Spleen (tissue), 11 donors: ENCODE data around the gene PRDM16. TPM values are rescaled to one million over a fixed set of nuclear protein-coding genes. Genes with fewer than 3 reads are reported as not detected.
A peak's percentile ranks its signal among the peaks of the same experiment; 100 is the strongest.

ENCODE experiments used
- DNase-seq: peaks from one replicate; pipeline ENCODE4 v3.0.0-alpha.2; 2020
- H3K27ac ChIP-seq, 8 donors: fragments of 200-600 bp; sonication (generic) in 7 of 8; 1 replicate in 4 of 8; 2 replicates in 4 of 8; pipeline versions ENCODE4 v1.5.0 to v1.8.0; 2016 to 2021; ENCODE audit warnings: inconsistent platforms in 4 of 8, mild to moderate bottlenecking in 4 of 8, moderate library complexity in 1 of 8
- H3K27me3 ChIP-seq, 7 donors: fragments of 200-600 bp; sonication (generic) in 6 of 7; replicated peaks in 1 of 7; 1 replicate in 4 of 7; 2 replicates in 3 of 7; pipeline versions ENCODE4 v1.5.0 to v1.8.0; 2016 to 2021; ENCODE audit warnings: inconsistent platforms in 3 of 7, mild to moderate bottlenecking in 1 of 7
- H3K36me3 ChIP-seq, 6 donors: fragments of 200-600 bp; sonication (generic) in 5 of 6; 1 replicate in 4 of 6; 2 replicates in 2 of 6; pipeline versions ENCODE4 v1.5.0 to v1.8.0; 2016 to 2021; ENCODE audit warnings: inconsistent platforms in 2 of 6
- H3K4me1 ChIP-seq, 6 donors: fragments of 200-600 bp; sonication (generic) in 5 of 6; 1 replicate in 3 of 6; 2 replicates in 3 of 6; pipeline versions ENCODE4 v1.5.0 to v1.8.0; 2016 to 2021; ENCODE audit warnings: inconsistent platforms in 3 of 6
- H3K4me3 ChIP-seq, 8 donors: fragments of 200-600 bp; sonication (generic) in 7 of 8; 1 replicate in 4 of 8; 2 replicates in 4 of 8; pipeline versions ENCODE4 v1.5.0 to v1.8.0; 2016 to 2021; ENCODE audit warnings: inconsistent platforms in 4 of 8, mild to moderate bottlenecking in 4 of 8, moderate library complexity in 2 of 8
- H3K9me3 ChIP-seq, 8 donors: fragments of 200-600 bp; sonication (generic) in 7 of 8; 1 replicate in 4 of 8; 2 replicates in 4 of 8; pipeline versions ENCODE4 v1.5.0 to v1.8.0; 2016 to 2021; ENCODE audit warnings: inconsistent platforms in 4 of 8
- POLR2A ChIP-seq, 3 donors: fragments of 450-650 bp; IDR thresholded peaks; one replicate each; pipeline ENCODE4 v1.5.1; 2017; ENCODE audit warnings: antibody characterized with exemption in 3 of 3, mild to moderate bottlenecking in 1 of 3
- POLR2AphosphoS5 ChIP-seq, 3 donors: sonication (generic); formaldehyde crosslinking; IDR thresholded peaks; one replicate each; pipeline ENCODE4 v1.5.1; 2017; ENCODE audit warnings: antibody characterized with exemption in 3 of 3
- WGBS, 5 donors: extraction: QIAGEN DNeasy Blood & Tissue Kit in 3 of 5; methylation state at CpG; one replicate each; pipeline versions ENCODE4 v1.1.5 to v1.1.7; 2013 to 2018; 5-methylcytosine and 5-hydroxymethylcytosine counted together
- intact Hi-C: fragments of 100-400 bp; cut with DNase I; formaldehyde crosslinking; loops from one replicate; pipeline ENCODE4 v1.15.0; 2023; ENCODE audit warnings: low total_unique reads
- polyA plus RNA-seq, 3 donors: library from polyadenylated mRNA; stranded (reverse); fragments of 200-250 nt; gene quantifications; one replicate each; pipeline ENCODE4 v1.2.1, GENCODE V29; 2013
- total RNA-seq, 7 donors: library from RNA; depleted of rRNA in 3 of 7; stranded (reverse); fragments of >200 nt in 3 of 7; fragmentation: NEBNext Ultra II Directional in 4 of 7; extraction: Animal tissue kit (Norgen Biotek cat#: 25700) in 4 of 7; gene quantifications; one replicate each; pipeline versions ENCODE4 v1.1.0 to v1.2.1, GENCODE V29; 2016 to 2021
- TF ChIP-seq, protein P1 (sequence below), 11 experiments: fragments of 200-600 bp in 7 of 11; fragments of 450-650 bp in 4 of 11; sonication (generic) in 4 of 11; IDR thresholded peaks in 8 of 11; conservative IDR thresholded peaks in 3 of 11; 1 replicate in 7 of 11; 2 replicates in 4 of 11; pipeline versions ENCODE4 v1.4.0 to v1.8.0; 2016 to 2021; ENCODE audit warnings: antibody characterized with exemption in 11 of 11, inconsistent platforms in 4 of 11, mild to moderate bottlenecking in 1 of 11
- donor health status: healthy with polysubstance abuse.
- donor health status: DM: no; HTN: no; CAD: no; lungs with moderate emphysema.
- donor health status: DM: no; HTN: no; CAD: no.
- donor health status: Bipolar disorder and iron deficiency.
- donor health status: healthy.
- donor health status: DM: no; HTN: no; CAD: no.
- donor health status: DM: yes; HTN: yes; CAD: no.

Gene PRDM16
- total and polyA plus RNA-seq, 10 donors: 0.43 to 3.2 (median 1.4) TPM

DNA sequence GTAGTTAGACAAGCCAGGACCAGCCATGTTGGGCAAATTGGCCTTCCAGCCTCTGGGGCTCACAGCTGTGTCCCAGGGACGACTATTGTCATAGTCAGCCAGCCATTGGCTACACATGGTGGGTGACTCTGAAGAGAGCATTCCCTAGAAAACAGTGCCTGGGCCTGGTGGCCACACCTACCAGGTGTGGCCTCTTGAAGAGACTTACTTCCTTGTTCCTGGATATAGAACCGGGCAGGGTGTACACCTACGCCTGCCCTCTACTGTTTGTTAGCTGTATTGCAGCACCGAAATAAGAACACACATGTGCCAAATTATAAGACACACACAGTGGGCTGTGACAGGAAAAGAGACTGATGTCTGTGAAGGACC lies 250.9 kb downstream of the PRDM16 start:
- Histone ChIP-seq H3K27me3 (peaks cover 0 to 39% (median 16%) of the 10 kb centered on the region in 7 donors), H3K36me3 (no peaks in the 10 kb centered on the region), H3K27ac (no peak overlapping the region), H3K4me3 (no peak overlapping the region), H3K9me3 (peaks cover 0 to 14% (median 10%) of the 10 kb centered on the region in 8 donors), H3K4me1 (peaks cover 0 to 11% (median 2%) of the 10 kb centered on the region in 6 donors)
- DNase-seq: no peak
- TF ChIP-seq, protein P1, sequence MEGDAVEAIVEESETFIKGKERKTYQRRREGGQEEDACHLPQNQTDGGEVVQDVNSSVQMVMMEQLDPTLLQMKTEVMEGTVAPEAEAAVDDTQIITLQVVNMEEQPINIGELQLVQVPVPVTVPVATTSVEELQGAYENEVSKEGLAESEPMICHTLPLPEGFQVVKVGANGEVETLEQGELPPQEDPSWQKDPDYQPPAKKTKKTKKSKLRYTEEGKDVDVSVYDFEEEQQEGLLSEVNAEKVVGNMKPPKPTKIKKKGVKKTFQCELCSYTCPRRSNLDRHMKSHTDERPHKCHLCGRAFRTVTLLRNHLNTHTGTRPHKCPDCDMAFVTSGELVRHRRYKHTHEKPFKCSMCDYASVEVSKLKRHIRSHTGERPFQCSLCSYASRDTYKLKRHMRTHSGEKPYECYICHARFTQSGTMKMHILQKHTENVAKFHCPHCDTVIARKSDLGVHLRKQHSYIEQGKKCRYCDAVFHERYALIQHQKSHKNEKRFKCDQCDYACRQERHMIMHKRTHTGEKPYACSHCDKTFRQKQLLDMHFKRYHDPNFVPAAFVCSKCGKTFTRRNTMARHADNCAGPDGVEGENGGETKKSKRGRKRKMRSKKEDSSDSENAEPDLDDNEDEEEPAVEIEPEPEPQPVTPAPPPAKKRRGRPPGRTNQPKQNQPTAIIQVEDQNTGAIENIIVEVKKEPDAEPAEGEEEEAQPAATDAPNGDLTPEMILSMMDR (IDR thresholded peaks at IDR 0.05 in 8 of 11, conservative IDR thresholded peaks at IDR 0.05 in 3 of 11): peak in 9 of 11 experiments; percentile 25 to 73 (median 63)
- TF ChIP-seq POLR2A (IDR thresholded peaks at IDR 0.05) (no peak), POLR2AphosphoS5 (IDR thresholded peaks at IDR 0.05) (no peak)
- intact Hi-C loops: no loop called here
- 38 to 45% (median 41%) methylated on average over 4 of the region's 4 CpGs for WGBS, 5 donors

DNA sequence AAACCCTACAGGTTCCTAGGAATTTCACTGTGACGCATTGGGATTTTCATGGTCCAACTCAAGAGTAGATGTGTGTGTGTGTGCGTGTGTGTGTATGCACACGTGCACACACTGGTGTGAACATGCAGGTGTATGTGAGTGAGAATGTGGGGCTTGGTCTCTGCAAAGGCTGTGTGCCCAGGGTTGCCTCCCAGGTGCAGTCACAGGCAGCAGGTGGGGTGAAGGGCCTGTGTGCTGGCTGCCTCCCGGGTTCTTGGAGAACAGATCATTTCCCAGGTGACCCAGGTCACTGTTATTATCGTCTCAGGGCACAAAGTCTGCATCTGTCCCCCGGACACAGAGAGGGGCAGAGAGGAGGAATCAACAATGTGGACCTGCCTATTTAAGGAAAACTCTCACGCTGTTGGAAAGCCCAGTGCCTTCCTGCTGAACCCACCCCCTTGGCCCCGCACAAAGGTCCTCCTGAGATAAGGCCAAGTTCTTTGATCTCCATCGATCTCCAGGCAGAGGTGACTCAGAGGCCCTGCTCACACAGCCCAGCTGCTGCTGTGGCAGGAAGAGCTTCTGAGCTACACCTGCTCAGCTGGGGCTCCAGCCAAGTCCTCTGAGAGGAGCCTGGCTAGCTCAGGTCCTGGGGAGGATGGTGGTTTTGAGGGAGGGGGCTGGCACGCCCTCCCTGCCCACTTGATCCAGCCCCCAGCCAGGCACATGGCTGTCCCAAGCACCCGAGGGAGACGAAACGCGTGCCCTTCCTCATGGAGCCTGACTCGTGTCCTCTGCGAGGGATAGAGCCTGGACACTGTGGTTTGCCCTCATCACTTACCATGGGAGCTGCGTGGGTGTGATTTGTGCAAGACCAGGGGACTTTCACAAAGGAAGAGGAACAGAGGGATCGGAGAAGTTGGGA lies 251.5 kb downstream of the PRDM16 start:
- Histone ChIP-seq H3K27ac (no peak overlapping the region), H3K36me3 (no peaks in the 10 kb centered on the region), H3K27me3 (peaks cover 0 to 39% (median 22%) of the 10 kb centered on the region in 7 donors), H3K4me1 (peaks cover 0 to 7% (median under 1%) of the 10 kb centered on the region in 6 donors), H3K9me3 (peaks cover 0 to 14% (median 10%) of the 10 kb centered on the region in 8 donors), H3K4me3 (no peak overlapping the region)
- TF ChIP-seq POLR2A (IDR thresholded peaks at IDR 0.05) (no peak), POLR2AphosphoS5 (IDR thresholded peaks at IDR 0.05) (no peak)
- TF ChIP-seq, protein P1 (IDR thresholded peaks at IDR 0.05 in 8 of 11, conservative IDR thresholded peaks at IDR 0.05 in 3 of 11): peak in 2 of 11 experiments; percentile 3 to 30
- intact Hi-C loops: no loop called here
- WGBS, 5 donors: 38 to 47% (median 42%) methylated on average over 17 to 18 of the region's 18 CpGs
- no peak for DNase-seq

DNA sequence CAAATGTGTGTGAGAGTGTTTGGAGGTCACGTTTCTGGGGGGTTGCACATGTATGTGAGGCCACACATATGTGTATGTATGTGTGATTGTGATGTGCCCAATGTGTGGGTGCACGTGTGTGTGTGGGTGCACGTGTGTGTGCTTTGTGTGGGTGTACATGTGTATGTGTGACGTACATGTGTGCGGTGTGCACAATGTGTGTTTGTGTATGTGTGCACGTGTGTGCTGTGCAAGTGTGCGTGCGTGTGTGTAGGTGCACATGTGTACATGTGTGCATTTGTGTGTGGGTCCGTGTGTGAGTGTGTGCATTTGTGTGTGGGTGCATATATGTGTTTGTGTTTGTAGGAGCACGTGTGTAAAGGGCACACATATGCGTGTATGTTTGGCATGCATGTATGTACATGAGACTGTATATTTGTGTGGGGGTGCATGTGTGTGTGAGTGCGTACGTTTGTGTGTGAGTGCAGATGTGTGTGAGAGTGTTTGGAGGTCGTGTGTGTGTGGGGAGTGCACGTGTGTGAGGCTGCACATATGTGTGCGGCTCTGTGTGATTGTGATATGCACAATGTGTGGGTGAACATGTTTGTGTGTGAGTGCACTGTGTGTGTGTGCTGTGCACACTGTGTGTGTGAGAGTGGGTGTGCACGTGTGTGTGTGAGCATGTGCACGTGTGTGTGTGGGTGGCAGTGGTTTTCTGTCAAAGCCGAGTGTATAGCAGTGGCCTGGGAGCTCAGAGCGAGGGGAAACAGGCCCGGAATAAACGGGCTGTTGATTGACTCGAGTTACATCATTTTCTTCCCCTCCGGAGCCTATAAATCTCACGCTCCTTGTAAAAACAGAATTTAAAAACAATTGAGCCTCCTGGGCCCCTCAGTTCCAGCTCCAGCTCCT lies 252.8 kb downstream of the PRDM16 start:
- H3K4me1 ChIP-seq: peaks cover 0 to 4% (median 0%) of the 10 kb centered on the region in 6 donors
- no peak for DNase-seq
- TF ChIP-seq POLR2AphosphoS5 (IDR thresholded peaks at IDR 0.05) (no peak), POLR2A (IDR thresholded peaks at IDR 0.05) (no peak)
- TF ChIP-seq, protein P1 (IDR thresholded peaks at IDR 0.05 in 8 of 11, conservative IDR thresholded peaks at IDR 0.05 in 3 of 11): no peak
- intact Hi-C loops: no loop called here
- no peaks in the 10 kb centered on the region for H3K36me3 ChIP-seq
- H3K27me3 ChIP-seq: peaks cover 0 to 50% (median 23%) of the 10 kb centered on the region in 7 donors
- 60 to 76% (median 70%) methylated on average over 25 of the region's 25 CpGs for WGBS, 5 donors
- H3K9me3 ChIP-seq: peaks cover 0 to 7% (median 4%) of the 10 kb centered on the region in 8 donors
- no peak overlapping the region for H3K27ac ChIP-seq
- no peak overlapping the region for H3K4me3 ChIP-seq
